ENCODE data around the gene ARHGAP6.

ARHGAP6 gene

GRCh38 chrX:11146411-11146810, 519.3 kb downstream of the ARHGAP6 start:
- no peaks in the 10 kb centered on the region for H3K36me3 Mint-ChIP-seq (ENCODE audit: low read depth)
- H3K27me3 Mint-ChIP-seq (ENCODE audit: low read depth, poor library complexity): no peaks in the 10 kb centered on the region
- DNase-seq: no peak
- TF ChIP-seq CTCF (IDR thresholded peaks at IDR 0.05): no peak
- H3K4me1 Mint-ChIP-seq: peaks cover 4% of the 10 kb centered on the region
- no peak overlapping the region for H3K4me3 Mint-ChIP-seq
- H3K9me3 Mint-ChIP-seq: peaks cover 14% of the 10 kb centered on the region
- H3K27ac Mint-ChIP-seq: no peak overlapping the region

GRCh38 chrX:11143931-11144678, 521.6 kb downstream of the ARHGAP6 start:
- DNase-seq: peak; percentile 49
- peaks cover 4% of the 10 kb centered on the region for H3K4me1 Mint-ChIP-seq
- H3K27me3 Mint-ChIP-seq (ENCODE audit: low read depth, poor library complexity): no peaks in the 10 kb centered on the region
- TF ChIP-seq CTCF (IDR thresholded peaks at IDR 0.05): peak; percentile 58
- H3K36me3 Mint-ChIP-seq (ENCODE audit: low read depth): no peaks in the 10 kb centered on the region
- no peak overlapping the region for H3K27ac Mint-ChIP-seq
- H3K4me3 Mint-ChIP-seq: no peak overlapping the region
- H3K9me3 Mint-ChIP-seq: peaks cover 22% of the 10 kb centered on the region

- Mint-ChIP-seq H3K36me3 (ENCODE audit: low read depth) (no peaks in the 10 kb centered on the region), H3K4me3 (no peak overlapping the region), H3K9me3 (peaks cover 32% of the 10 kb centered on the region), H3K4me1 (peaks cover 4% of the 10 kb centered on the region), H3K27ac (no peak overlapping the region), H3K27me3 (ENCODE audit: low read depth, poor library complexity) (peaks cover 3% of the 10 kb centered on the region)
- no peak for DNase-seq
- TF ChIP-seq CTCF (IDR thresholded peaks at IDR 0.05): no peak
Measured at GRCh38 chrX:11138498-11139390, 527.0 kb downstream of the ARHGAP6 start.

- peak; percentile 71 for TF ChIP-seq CTCF (IDR thresholded peaks at IDR 0.05)
- H3K36me3 Mint-ChIP-seq (ENCODE audit: low read depth): no peaks in the 10 kb centered on the region
- H3K4me1 Mint-ChIP-seq: peaks cover 4% of the 10 kb centered on the region
Measured at GRCh38 chrX:11137543-11138139, 528.1 kb downstream of the ARHGAP6 start.

GRCh38 chrX:11135564-11136185, 530.0 kb downstream of the ARHGAP6 start:
- no peaks in the 10 kb centered on the region for H3K36me3 Mint-ChIP-seq (ENCODE audit: low read depth)
- TF ChIP-seq CTCF (IDR thresholded peaks at IDR 0.05): no peak
- H3K4me3 Mint-ChIP-seq: no peak overlapping the region
- no peak overlapping the region for H3K27ac Mint-ChIP-seq
- H3K9me3 Mint-ChIP-seq: peaks cover 42% of the 10 kb centered on the region
- H3K4me1 Mint-ChIP-seq: peaks cover 4% of the 10 kb centered on the region
- peaks cover 3% of the 10 kb centered on the region for H3K27me3 Mint-ChIP-seq (ENCODE audit: low read depth, poor library complexity)
- no peak for DNase-seq

More at GRCh38 chrX:11137543-11138139, 528.1 kb downstream of the ARHGAP6 start:
- no peak overlapping the region for H3K4me3 Mint-ChIP-seq
- H3K9me3 Mint-ChIP-seq: peaks cover 35% of the 10 kb centered on the region
- H3K27me3 Mint-ChIP-seq (ENCODE audit: low read depth, poor library complexity): peaks cover 3% of the 10 kb centered on the region
- no peak for DNase-seq
- H3K27ac Mint-ChIP-seq: no peak overlapping the region
